Osteoblast (primary cell): ENCODE results near the gene CHDH. TPM values are rescaled to one million over a fixed set of nuclear protein-coding genes. Genes with fewer than 3 reads are reported as not detected.
A peak's percentile ranks its signal among the peaks of the same experiment; 100 is the strongest.

Experiments used
- DNase-seq: peaks from one replicate; pipeline ENCODE4 v3.0.0; 2011; ENCODE audit warnings: low spot score, mixed read lengths; ENCODE audit not compliant: insufficient read length; ENCODE audit errors: missing footprints
- H2AFZ ChIP-seq: 2 replicates; pipeline ENCODE4 v1.6.0; 2011; ENCODE audit warnings: mild to moderate bottlenecking, low read length
- H3K27ac ChIP-seq: 2 replicates; pipeline ENCODE4 v1.5.1; 2011; ENCODE audit warnings: mild to moderate bottlenecking, low read depth, low read length, moderate library complexity
- H3K27me3 ChIP-seq: 2 replicates; pipeline ENCODE4 v1.6.0; 2012; ENCODE audit warnings: mild to moderate bottlenecking, control low read depth, inconsistent platforms, low read length, moderate library complexity; ENCODE audit not compliant: insufficient read depth
- H3K36me3 ChIP-seq: 2 replicates; pipeline ENCODE4 v1.5.1; 2011; ENCODE audit warnings: mild to moderate bottlenecking, low read length, control low read depth, moderate library complexity; ENCODE audit not compliant: insufficient read depth
- H3K4me1 ChIP-seq: 2 replicates; pipeline ENCODE4 v1.5.1; 2011; ENCODE audit warnings: mild to moderate bottlenecking, low read length, control low read depth, moderate library complexity; ENCODE audit not compliant: insufficient read depth
- H3K4me2 ChIP-seq: 2 replicates; pipeline ENCODE4 v1.6.0; 2011; ENCODE audit warnings: mild to moderate bottlenecking, low read length; ENCODE audit not compliant: insufficient read depth
- H3K4me3 ChIP-seq: fragments of 200-600 bp; sonication (generic); 3 replicates; pipeline ENCODE4 v1.5.1; 2012; ENCODE audit warnings: mild to moderate bottlenecking, low read length, inconsistent platforms; ENCODE audit not compliant: insufficient read depth
- H3K79me2 ChIP-seq: 2 replicates; pipeline ENCODE4 v1.6.0; 2012; ENCODE audit warnings: mild to moderate bottlenecking, low read length, control low read depth, inconsistent platforms; ENCODE audit not compliant: insufficient read depth
- H3K9me3 ChIP-seq: 2 replicates; pipeline ENCODE4 v1.5.1; 2011; ENCODE audit warnings: low read depth, low read length, control low read depth
- H4K20me1 ChIP-seq: 2 replicates; pipeline ENCODE4 v1.6.0; 2012; ENCODE audit warnings: mild to moderate bottlenecking, low read length, control low read depth; ENCODE audit not compliant: insufficient read depth
- CTCF ChIP-seq: IDR thresholded peaks from 2 replicates; pipeline ENCODE4 v1.5.1; 2011; ENCODE audit warnings: mild to moderate bottlenecking, low read depth, low read length, moderate library complexity; ENCODE audit errors: extremely low read depth
- total RNA-seq: library from RNA; depleted of rRNA; stranded (reverse); fragments of >200 nt; gene quantifications from 2 replicates; pipeline ENCODE4 v1.2.3, GENCODE V29; 2012

CHDH gene
- total RNA-seq, 1 donor: 0.72 TPM

DNA sequence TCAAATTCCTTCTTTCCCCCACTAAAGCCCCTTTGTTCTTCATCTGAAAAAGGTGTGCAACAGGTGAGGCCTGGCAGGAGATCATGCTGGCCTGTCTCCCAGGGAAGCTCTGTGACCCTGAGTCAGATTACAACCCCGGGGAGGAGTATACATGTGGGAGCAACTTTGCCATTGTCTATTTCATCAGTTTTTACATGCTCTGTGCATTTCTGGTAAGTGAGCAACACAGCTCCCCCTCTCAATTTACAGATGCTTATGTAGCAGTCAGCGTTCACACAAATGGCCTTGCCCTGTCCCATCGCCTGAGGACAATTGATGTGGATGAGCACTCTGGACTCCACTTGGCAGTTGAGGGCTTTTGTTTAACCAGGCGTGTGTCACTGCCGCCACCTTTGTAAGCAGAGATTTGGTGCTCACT lies 70.4 kb downstream of the CHDH start:
- no peak overlapping the region for H3K4me3 ChIP-seq
- H2AFZ ChIP-seq: peak overlapping the region; percentile 21
- H3K9me3 ChIP-seq: no peaks in the 10 kb centered on the region
- no peak overlapping the region for H3K4me2 ChIP-seq
- no peak for TF ChIP-seq CTCF
- peaks cover 3% of the 10 kb centered on the region for H3K27me3 ChIP-seq
- H3K4me1 ChIP-seq: peaks cover 34% of the 10 kb centered on the region
- no peaks in the 10 kb centered on the region for H3K36me3 ChIP-seq
- no peaks in the 10 kb centered on the region for H3K79me2 ChIP-seq
- no peaks in the 10 kb centered on the region for H4K20me1 ChIP-seq
- DNase-seq: no peak
- H3K27ac ChIP-seq: peak overlapping the region; percentile 54

DNA sequence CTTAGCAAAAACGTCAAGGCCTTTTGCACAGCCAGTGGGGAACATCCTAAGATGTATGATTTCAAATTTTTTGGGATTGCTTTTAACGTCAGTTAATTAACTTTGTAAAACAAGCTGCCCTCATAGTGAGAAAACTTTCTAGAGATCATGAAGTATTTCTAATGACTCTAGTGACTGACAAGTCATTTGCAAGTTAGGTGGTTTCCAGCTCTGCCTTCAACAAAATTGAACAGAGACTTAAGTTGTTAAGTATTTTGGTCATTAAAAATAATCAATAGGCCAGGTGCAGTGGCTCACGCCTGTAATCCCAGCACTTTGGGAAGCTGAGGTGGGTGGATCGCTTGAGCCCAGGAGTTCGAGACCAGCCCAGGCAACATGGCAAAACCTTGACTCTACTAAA lies 71.2 kb downstream of the CHDH start:
- no peak for DNase-seq
- no peak overlapping the region for H3K4me2 ChIP-seq
- peaks cover 7% of the 10 kb centered on the region for H3K27me3 ChIP-seq
- H3K36me3 ChIP-seq: no peaks in the 10 kb centered on the region
- H3K9me3 ChIP-seq: no peaks in the 10 kb centered on the region
- no peak overlapping the region for H3K27ac ChIP-seq
- no peaks in the 10 kb centered on the region for H3K79me2 ChIP-seq
- no peaks in the 10 kb centered on the region for H4K20me1 ChIP-seq
- no peak overlapping the region for H2AFZ ChIP-seq
- no peak overlapping the region for H3K4me3 ChIP-seq
- peaks cover 34% of the 10 kb centered on the region for H3K4me1 ChIP-seq
- no peak for TF ChIP-seq CTCF

DNA sequence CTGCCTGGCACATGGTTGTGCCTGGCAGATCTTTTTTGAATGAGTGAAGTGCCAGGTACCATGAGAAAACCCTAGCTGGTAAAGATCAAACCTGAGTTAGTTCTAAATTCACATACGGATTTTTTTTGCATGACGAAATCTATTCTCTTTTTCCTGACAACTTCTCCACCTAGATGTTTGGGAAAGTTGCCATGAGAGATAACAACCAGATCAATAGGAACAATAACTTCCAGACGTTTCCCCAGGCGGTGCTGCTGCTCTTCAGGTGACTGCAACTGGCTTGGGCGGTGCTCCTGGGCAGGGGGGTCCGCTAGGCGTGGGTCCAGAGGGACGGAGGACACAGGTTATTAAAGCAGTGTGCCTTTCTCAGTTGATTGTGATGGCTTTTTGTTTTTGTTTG lies 71.8 kb downstream of the CHDH start:
- Histone ChIP-seq H3K79me2 (no peaks in the 10 kb centered on the region), H3K4me1 (peaks cover 34% of the 10 kb centered on the region), H4K20me1 (no peaks in the 10 kb centered on the region), H3K4me3 (no peak overlapping the region), H3K27ac (no peak overlapping the region), H3K9me3 (no peaks in the 10 kb centered on the region), H3K4me2 (no peak overlapping the region), H2AFZ (no peak overlapping the region), H3K36me3 (no peaks in the 10 kb centered on the region), H3K27me3 (peaks cover 12% of the 10 kb centered on the region)
- no peak for TF ChIP-seq CTCF
- no peak for DNase-seq

DNA sequence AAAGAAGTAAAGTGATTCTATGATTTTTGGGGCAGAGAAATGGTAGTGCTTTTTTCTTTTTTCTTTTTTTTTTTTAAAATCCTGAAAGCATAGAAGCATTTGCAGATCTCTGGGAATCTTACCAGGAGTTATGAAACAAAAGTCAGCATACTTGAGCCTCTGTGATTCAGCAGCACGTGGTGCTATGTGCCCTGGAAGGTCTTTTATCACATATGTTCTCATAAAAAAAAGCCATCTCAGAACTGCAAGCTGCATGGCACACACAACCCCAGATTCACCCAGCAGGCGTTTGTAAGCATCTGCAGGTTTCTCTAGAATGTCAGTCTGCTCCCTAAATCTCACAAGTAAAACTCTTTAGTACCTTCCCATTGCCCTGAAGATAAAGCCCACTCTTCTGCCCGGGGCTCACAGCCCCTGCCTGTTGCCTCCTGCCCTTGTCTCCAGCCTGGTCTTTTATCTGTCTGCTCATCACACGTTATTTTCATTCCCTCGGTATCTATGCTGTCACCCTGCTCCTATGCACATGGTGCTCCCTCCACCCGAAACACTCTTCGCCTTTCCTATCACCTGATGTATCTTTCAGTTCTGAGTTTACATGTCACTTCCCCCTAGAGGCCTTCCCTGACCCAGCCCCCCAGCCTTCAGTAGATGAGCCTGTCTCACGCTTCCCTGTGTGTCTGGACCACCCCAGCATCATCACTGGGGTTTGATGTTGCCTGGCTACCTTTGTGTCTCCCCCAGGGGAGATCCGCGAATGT lies 72.4 kb downstream of the CHDH start:
- Histone ChIP-seq H3K36me3 (no peaks in the 10 kb centered on the region), H3K27ac (peak overlapping the region; percentile 58), H3K4me2 (no peak overlapping the region), H2AFZ (peak overlapping the region; percentile 26), H3K79me2 (no peaks in the 10 kb centered on the region), H3K4me3 (no peak overlapping the region), H4K20me1 (no peaks in the 10 kb centered on the region), H3K4me1 (peaks cover 34% of the 10 kb centered on the region), H3K9me3 (no peaks in the 10 kb centered on the region), H3K27me3 (peaks cover 18% of the 10 kb centered on the region)
- no peak for TF ChIP-seq CTCF
- DNase-seq: peak; percentile 87
